Liver (tissue), 3 donors: ENCODE data around the gene JAZF1.

Experiments used
- CTCF ChIP-seq: fragments of 150-350 bp; IDR thresholded peaks from 2 replicates; pipeline ENCODE4 v1.5.1; 2017; ENCODE audit warnings: improper control_type of control experiment, low read depth, low read length; ENCODE audit not compliant: missing input control
- EGR1 ChIP-seq, 2 donors: IDR thresholded peaks; 2 replicates each; pipeline ENCODE4 v1.6.1; 2016 to 2018; ENCODE audit warnings: antibody characterized with exemption in 2 of 2, low read depth in 2 of 2
- FOXA1 ChIP-seq: IDR thresholded peaks from 2 replicates; pipeline ENCODE4 v1.6.1; 2016; ENCODE audit warnings: antibody characterized with exemption
- GABPA ChIP-seq, 2 donors: IDR thresholded peaks in 1 of 2; conservative IDR thresholded peaks in 1 of 2; 2 replicates each; pipeline ENCODE4 v1.6.1; 2016; ENCODE audit warnings: antibody characterized with exemption in 2 of 2, mild to moderate bottlenecking in 1 of 2, moderate library complexity in 1 of 2
- RAD21 ChIP-seq, 2 donors: IDR thresholded peaks; 2 replicates each; pipeline ENCODE4 v1.6.1; 2016; ENCODE audit warnings: antibody characterized with exemption in 2 of 2, mild to moderate bottlenecking in 2 of 2
- donor health status: healthy.
- donor health status: healthy.

GRCh38 chr7:27952456-27953285, 227.9 kb downstream of the JAZF1 start:
- TF ChIP-seq CTCF (no peak), FOXA1 (no peak), EGR1 (IDR thresholded peaks at IDR 0.05; ENCODE audit: low read depth in 2 of 2) (no peak), GABPA (IDR thresholded peaks at IDR 0.05 in 1 of 2, conservative IDR thresholded peaks at IDR 0.05 in 1 of 2) (no peak), RAD21 (IDR thresholded peaks at IDR 0.05) (no peak)
